Femur (tissue), 1 donor: ENCODE results near the gene FRMPD2.
"Not testable (repeated sequence)": the region's sequence is repeated elsewhere in the genome, so short reads cannot be mapped to it uniquely, and the experiment has no call there.

Experiments used
- DNase-seq: peaks from one replicate; pipeline ENCODE4 v3.0.0-alpha.2; 2017

Gene FRMPD2

DNA sequence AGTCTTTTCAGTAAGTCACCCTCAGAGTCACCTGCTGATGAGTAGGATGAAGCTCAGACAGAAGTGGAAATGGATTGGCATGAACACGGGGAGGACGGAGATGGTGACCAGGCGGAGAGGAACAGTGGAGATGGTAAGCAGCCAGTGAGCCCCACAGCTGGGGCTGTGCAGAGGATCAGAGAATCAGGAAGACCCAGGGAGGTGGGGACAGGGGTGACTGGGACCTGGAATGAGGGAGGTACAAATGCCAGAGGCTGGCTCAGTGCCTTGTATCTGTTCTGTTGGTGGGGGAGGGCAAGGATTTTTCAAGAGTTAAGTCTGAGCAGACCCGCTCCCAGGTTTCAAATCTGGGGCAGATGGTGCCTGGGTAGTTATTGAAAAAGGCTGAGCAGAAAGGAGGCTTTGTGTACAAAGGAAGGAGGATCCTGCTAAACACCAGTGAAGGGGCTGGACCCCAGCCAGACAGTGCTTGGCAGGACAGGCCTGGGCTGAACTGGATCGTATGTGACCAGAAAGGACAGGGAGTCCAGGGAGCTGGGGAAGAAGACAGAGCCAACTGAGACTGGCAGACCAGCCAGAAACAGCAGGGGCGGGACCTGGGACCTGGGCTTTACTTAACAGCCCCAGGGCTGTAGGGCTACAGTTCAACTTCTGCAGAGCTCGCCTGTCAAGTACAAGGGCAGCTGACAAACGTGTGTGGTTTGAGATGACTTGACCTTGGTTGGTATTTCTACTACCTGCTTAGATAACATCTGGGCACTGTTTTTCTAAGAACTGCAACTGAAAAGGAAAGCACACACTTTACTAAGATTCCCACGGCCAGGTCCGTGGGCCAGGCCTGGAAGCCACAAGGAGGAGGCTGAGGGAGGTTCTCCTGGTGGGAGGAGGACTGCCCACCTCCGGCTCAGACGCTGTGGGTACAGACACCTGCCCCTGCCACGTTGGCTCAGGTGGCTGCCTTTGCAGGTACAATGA, 13.2 kb upstream of the FRMPD2 start:
- peak; percentile 50 for DNase-seq

DNA sequence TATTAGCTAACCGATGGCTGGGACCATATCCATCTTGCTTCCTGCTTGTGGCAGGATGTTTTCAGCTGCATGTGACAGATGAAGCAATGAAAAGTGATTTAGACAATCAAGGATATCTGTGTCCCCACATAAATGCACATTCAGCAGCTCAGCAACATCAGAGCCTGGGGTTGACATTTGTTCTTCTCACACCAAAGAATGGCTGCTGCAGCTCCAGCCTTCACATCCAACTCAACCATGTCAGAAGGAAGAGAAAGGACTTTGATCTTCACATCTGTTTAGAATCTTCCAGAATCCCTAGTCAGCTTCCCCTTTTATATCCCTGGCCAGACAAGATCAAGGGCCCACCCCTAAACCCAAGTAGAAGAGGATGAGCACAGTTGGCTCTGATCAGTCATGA, 11.9 kb upstream of the FRMPD2 start:
- no peak for DNase-seq

GRCh38 chr10:48285710-48286109, 11.2 kb upstream of the FRMPD2 start:
- DNase-seq: no peak

GRCh38 chr10:48284811-48285210, 10.3 kb upstream of the FRMPD2 start:
- no peak for DNase-seq

GRCh38 chr10:48284002-48284546, 9.6 kb upstream of the FRMPD2 start:
- DNase-seq: no peak

GRCh38 chr10:48282829-48283228, 8.3 kb upstream of the FRMPD2 start:
- DNase-seq: no peak

GRCh38 chr10:48281697-48282096, 7.2 kb upstream of the FRMPD2 start:
- not testable (repeated sequence) for DNase-seq

DNA sequence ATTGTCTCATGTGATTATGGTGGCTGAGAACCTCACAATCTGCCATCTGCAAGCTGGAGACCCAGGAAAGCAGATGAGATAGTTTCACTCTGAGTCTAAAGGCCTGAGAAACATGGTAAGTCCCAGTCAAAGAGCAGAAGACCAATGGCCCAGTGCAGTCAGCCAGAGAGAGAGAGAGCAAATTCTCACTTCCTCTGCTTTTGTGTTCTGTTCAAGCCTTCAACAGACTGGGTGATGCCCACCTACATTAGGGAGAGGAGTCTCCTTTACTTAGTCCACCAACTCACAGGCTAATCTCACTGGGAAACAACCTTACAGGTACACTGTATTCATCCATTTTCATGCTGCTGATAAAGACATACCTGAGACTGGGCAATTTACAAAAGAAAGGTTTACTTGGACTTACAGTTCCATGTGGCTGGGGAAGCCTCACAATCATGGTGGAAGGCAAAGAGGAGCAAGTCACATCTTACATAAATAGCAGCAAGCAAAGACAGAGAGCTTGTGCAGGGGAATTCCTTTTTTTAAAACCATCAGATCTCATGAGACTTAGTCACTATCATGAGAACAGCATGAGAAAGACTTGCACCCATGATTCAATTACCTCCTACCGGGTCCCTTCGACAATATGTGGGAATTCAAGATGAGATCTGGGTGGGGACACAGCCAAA, 4.7 kb upstream of the FRMPD2 start:
- no peak for DNase-seq

DNA sequence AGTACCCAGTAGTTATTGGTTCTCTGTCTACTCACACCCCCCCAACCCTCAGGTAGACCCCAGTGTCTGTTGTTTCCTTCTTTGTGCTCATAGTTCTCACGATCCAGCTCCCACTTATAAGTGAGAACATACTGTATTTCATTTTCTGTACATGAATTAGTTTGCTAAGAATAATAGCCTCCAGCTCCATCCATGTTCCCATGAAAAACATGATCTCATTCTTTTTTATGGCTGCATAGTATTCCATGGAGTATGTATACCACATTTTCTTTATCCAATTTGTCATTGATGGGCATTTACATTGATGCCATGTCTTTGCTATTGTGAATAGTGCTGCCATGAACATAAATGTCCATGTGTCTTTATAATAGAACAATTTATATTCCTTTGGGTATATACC, 2.6 kb upstream of the FRMPD2 start:
- no peak for DNase-seq

- no peak for DNase-seq
These were observed 755 bp downstream of the FRMPD2 start for GRCh38 chr10:48273741-48274140.

- DNase-seq: no peak
These were observed 1.8 kb downstream of the FRMPD2 start for GRCh38 chr10:48272682-48273081.

GRCh38 chr10:48271047-48271730, 3.3 kb downstream of the FRMPD2 start:
- DNase-seq: no peak

DNA sequence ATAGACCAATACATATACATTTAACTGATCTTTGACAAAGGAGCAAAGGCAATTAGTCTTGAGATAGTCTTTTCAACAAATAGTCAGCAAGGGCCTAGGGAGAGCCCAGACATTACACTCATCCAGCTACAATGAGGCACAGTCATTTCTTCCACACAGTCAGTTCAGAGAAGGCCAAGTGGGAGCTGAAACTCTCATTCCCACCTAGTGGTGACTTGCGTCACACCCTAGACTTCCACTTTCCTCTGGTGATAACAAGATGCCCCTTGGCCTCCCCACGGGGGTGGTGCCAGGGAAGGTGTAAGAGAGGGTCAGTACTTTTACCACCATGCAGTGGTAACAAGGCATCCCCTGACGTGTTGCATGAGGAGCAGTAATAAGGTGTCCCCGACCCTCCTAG, 8.0 kb downstream of the FRMPD2 start:
- no peak for DNase-seq

- no peak for DNase-seq
These were observed 16.4 kb downstream of the FRMPD2 start for GRCh38 chr10:48258105-48258504.

DNA sequence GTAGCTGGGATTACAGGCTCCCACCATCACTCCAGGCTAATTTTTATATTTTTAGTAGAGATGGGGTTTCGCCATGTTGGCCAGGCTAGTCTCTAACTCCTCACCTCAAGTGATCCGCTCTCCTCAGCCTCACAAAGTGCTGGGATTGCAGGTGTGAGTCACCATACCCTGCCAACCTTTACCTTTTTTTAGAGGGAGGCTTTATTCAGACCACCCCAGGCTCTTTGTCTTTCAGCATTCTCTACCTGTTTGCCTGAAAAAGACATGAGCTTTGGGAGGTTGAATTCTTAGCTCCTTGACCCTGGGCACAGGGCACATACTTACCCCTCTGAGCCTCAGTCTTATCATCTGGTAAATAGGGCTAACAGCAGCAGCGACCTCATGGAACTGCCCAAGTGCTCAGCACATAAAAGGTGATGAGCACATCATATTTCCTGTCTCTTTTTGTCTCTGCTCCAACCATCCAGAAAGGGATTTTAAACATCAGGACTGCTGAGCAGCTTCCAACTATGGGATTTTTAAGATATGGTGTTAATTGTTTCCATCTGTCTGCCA, 17.0 kb downstream of the FRMPD2 start:
- no peak for DNase-seq

DNA sequence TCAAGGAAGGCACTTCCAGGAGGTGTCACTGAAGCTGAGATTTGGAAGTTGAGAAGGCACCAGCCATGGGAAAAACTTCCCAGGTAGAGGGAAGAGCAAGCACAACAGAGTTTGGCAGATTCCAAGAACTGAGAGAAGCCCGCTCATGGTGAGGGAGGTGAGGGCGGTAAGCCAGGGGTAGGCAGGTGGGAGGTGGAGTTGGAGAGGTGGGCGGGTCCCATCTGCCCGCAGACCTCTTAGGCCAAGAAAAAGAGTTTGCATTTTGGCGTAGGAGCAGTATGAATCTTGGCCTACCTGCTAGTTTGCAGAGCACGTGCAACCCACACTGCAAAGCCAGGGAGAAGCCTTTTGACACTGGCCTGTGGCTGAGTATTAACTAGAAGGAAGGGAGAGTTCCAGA, 18.8 kb downstream of the FRMPD2 start:
- DNase-seq: no peak

- DNase-seq: no peak
These were observed 19.6 kb downstream of the FRMPD2 start for GRCh38 chr10:48254750-48255512.

DNA sequence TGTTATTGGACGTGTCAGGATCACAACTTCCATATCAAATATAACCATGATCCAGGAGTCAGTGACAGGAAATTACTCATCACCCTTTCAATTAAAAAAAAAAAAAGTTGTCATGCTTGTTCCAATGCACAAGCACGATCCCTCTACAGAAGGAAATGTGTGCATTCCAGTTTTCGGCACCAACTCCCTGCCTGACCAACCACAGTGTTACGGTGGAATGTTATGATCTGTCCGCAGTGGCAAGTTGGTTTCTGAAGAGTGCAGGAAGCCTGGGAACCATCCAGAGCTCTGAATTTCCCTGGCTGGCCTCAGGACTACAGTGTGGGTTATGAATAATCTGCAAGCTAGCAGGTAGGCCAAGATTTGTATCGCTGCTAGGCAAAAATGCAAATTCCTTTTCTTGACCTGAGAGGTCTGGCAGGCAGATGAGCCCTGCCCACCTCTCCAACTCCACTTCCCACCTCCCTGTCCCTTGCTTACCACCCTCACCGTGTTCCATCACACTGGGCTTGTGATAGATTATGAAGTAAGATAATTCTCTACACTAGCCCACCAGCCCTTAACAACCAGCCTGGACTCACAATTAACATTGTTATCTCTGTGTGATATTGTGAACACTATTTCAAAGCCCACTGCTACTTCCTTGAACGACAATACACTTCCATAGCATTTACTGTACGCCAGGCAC, 20.4 kb downstream of the FRMPD2 start:
- no peak for DNase-seq

GRCh38 chr10:48252354-48252650, 22.2 kb downstream of the FRMPD2 start:
- no peak for DNase-seq

DNA sequence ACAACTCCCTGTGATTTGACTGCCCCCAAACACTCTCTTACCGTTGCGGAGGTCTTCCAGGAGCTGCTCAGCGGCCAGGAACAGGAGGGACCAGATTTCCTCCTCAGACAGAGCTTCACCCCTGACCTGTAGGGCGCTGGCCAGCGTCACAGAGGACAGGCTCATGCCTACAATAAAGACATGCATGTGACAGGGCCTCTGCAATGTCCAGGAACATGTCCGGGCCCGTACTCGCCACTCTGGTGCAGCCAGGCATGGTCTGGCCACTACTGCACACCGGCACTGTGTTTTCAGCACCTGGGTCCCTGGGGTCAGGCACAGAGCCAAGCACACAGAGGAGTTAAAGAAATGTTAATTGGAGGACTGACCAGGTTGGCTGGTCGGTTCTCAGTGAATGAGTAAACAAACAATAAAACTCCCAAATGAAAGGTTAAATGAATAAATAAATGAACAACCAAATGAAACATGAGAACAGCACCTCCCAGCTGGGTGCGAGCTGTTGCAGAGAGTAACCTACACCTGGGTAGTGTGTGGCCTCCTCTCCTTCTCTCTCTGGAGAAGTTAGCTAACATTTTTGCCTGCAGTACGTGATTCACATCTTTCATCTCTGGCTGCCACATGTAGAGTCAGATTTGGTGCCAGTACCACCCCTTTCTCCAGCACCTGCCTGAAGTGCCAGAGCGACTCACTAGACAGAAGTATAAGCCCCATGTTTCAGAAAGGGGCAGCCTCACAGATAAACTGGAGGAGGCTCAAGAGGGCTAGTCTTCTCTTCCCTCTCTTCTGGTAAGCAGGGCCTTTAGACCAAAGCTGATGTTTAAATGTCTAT, 22.8 kb downstream of the FRMPD2 start:
- DNase-seq: no peak

- no peak for DNase-seq
These were observed 23.4 kb downstream of the FRMPD2 start for GRCh38 chr10:48251152-48251524.
